Cortex of kidney (tissue), 1 donor: ENCODE results near the gene RBM39.
"Not testable (repeated sequence)": the region's sequence is repeated elsewhere in the genome, so short reads cannot be mapped to it uniquely, and the experiment has no call there.

Experiments
- DNase-seq: peaks from one replicate; lab custom pipeline; 2025; lab: John Stamatoyannopoulos, UW

RBM39 gene

DNA sequence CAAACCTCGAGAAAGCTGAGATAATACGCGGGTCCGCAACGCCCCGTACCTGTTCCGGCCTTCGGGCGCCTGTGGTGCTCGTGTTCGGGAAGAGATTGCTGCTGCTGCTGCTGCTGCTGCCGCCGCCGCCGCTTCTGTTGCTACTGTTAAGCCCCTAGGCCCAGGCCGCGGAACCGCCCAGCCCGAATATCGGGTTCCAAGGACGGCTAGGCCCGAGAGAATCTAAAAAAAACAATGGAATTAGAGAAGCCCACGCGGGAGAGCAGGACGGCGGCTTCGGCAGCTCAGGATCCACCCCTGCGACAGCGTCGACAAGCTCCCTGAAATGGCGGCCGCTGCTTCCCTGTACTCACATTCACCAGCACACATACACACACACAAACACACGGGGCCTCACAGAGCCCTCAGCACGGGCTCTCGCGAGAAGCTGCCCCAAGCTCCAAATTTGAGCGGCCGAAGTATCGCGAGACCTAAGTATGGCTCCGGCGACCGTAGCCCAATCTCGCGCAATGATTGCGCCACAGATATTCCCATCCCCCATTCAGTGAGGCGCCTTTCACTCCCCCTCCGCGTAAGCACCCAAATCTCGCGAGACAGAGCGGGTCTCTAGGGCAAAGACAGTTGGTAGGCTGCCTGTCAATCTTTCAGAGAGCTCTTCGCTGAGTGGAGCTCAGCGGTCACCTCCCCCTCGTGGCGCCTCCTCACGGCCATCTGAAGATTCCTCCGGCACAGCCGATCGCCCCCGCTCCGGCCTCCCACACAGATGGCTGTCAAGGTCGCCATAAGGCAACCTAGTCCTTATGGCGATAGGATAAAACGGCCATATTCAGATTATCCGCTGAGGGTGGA, at the start of gene RBM39:
RBM39 (minus strand) TSS at position 369 of the 849 bp plus-strand sequence. CDS start 1,386 bp downstream, outside the sequence.
- DNase-seq: peak; percentile 94

- DNase-seq: no peak
Measured at GRCh38 chr20:35791821-35792220, 49.8 kb upstream of the RBM39 start.

GRCh38 chr20:35791097-35791496, 49.0 kb upstream of the RBM39 start:
- no peak for DNase-seq

- no peak for DNase-seq
Measured at GRCh38 chr20:35788796-35789195, 46.7 kb upstream of the RBM39 start.

DNA sequence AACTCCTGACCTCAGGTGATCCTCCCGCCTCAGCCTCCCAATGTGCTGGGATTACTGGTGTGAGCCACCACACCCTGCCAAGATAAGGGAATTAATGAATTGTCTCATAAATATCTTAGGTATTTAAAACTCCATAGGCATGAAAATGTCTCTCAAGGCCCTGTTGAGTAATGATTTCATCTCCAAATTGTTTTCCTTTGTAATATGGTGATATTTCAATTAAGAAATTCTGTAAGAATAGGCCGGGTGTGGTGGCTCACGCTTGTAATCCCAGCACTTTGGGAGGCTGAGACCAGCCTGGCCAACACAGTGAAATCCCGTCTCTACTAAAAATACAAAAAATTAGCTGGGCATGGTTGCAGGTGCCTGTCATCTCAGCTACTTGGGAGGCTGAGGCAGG, 43.5 kb upstream of the RBM39 start:
- not testable (repeated sequence) for DNase-seq

DNA sequence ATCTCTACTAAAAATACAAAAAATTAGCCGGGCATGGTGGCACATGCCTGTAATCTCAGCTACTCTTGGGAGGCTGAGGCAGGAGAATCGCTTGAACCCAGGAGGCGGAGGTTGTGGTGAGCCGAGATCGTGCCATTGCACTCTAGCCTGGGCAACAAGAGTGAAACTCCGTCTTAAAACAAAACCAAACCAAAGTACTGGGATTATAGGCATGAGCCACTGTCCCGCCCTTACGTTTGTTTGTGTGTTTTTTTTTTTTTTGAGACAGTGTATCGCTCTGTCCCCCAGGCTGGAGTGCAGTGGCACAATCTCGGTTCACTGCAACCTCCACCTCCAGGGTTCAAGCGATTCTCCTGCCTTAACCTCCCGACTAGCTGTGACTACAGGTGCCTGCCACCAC, 41.8 kb upstream of the RBM39 start:
- DNase-seq: not testable (repeated sequence)

DNA sequence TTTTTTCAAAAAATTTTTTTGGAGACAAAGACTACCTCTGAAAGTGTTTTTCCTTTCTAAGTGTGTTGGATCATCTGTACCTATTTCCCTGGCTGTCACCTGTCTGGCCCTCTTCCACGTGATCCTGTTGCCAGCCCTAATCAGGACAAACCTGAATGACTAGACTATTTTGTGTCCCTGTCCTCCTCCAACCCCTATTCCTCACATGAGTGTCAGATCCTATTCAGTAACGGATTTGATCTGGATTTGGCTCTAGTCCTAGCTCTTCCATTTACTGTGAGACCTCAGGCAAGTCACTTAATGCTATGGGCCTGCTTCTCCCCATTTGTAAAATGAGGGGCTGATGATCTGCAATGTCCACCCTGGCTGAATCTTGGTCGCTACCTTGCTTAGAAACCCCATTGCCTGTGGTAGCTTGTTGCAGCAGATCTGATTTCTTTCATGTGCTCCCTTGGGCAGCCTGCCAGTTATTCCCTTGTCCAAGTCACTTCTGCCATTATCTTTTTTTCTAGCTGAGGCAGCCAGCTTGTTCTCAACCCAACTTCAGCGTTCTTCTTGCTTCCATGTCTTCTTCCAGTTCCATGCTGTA, 34.5 kb upstream of the RBM39 start:
- DNase-seq: no peak

DNA sequence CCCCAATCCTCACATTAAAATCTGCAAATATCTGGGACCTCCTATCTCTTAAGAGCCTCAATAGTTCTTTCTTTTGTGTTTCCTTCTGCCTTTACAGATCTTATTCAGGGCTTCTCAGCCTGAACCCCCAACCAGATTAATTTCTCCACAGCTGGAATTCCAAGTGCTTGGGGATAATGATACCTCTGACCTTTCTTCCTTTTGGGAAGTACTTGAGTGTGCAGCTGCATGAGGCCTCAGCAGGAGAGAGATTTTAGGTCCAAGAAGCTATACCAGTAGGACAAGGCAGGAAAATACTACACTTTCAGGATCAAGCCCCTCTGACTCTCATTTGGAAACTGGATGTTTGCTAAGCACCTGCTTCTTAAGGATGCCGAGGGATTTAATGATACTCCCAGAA, 32.3 kb upstream of the RBM39 start:
- no peak for DNase-seq

GRCh38 chr20:35773154-35773751, 31.2 kb upstream of the RBM39 start:
- DNase-seq: no peak

DNA sequence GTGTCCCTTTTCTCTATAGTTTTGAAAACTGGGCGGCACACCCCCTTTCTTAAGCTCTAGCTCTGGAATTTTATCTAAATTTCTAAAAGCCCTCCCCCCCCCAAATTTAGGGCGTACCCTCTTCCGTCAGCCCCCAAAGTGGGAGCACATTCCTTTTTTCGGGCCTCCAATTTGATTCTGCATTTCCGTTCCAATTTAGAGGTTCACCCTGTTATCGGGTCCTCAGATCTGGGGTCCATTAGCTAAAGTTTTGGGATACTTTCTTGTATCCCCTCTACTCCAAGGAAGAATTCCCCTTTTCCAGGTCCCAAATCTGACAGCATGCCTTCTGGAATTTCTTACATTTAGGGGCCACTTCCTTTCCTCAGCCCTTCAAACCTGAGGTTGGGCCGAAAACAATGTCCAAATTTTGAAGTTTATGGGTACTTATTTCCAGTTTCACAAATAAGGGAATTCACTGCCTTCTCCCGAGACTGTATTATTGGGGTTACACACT, 30.6 kb upstream of the RBM39 start:
- DNase-seq: no peak

DNA sequence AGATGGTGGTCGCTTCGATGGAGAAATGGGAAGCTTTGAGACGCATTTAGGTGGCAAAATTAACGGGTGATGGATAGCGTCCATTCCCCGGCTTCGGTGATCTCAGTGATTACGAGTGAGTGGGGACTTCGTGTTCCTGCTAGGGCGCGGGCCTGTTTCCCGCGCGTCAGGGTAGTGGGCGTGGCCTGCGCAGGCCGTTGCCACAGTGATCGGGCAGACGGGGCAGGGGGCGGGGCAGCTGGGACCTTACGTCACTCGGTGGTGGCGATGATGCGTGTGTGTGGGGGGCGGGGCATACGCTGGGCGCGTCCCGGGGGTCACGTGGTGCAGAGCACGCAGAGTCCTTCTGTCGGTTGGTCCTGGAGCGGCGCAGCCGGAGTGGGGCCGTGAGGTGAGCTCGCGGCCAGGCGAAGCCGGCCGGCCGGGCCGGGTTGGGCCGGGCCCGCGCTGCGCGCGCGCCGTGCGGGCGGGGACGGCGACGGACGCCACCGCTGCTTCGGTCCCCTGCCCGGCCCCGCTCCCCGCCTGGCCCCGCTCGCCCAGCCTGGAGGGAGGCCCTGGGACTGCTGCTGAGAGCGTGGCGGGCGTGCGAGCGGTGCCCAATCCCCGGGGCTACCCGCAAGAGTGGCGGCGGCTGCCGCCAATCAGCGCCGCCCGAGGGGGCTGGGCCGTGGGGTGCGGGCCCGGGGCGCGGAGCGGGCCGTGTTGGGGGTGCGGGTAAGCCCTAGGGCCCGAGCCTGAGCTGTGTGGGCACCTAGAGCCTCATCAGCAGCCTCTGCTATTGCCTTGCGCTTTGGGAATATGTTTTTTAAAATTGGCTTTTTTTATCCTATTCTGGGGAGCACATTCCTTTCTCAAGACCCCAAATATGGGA, 29.9 kb upstream of the RBM39 start, which contains the start of gene PHF20:
PHF20 (plus strand) TSS at position 327 of the 874 bp plus-strand sequence. CDS start 29,508 bp downstream, outside the sequence.
- DNase-seq: peak; percentile 73

GRCh38 chr20:35771367-35771688, 29.3 kb upstream of the RBM39 start:
- DNase-seq: no peak

DNA sequence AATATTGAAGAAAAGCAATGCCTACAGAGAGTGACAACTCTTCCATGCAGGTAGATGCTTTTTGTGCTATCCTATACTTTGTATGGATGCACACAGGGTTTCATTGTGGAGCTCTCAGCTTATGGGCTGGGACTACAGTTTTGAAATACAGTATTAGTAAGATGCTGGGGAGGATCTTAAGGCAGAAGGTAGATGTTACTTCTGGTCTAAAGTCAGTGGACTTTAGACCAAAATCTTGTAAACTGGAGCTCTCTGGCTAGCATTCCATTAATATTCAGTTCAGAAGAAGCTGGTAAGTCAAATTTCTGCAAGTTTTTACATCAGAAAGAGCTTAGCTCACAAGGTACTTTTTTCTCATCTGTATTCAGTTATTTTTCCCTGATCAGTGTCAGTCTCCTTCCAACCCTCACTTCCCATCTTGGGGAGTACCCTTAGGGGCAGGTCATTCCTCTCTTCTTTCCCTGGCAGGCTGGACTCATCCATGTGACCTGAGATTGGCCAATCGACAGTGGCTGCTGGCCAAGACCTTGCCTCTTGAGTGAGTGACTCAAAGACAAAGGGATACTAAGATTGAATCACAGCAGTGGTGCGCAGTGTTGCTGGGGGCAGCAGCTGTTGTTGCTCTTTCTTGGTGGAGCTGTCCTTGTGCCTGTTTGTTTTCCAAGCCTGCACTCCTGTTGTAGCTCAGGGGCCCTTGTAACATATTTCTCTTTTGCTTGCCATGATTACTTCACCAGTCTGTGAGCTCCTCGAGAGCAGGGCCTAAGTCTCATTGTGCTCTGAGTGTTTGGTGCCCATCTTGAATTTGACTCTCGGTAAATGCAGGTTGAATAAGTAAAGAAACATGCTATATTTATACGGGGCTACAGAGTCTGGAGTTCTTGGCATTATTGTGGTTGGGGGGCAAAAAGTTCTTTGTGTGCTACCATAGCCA, 26.9 kb upstream of the RBM39 start:
- DNase-seq: no peak

GRCh38 chr20:35767683-35768481, 25.8 kb upstream of the RBM39 start:
- no peak for DNase-seq

- DNase-seq: no peak
Measured at GRCh38 chr20:35766843-35767242, 24.8 kb upstream of the RBM39 start.

GRCh38 chr20:35764936-35765335, 22.9 kb upstream of the RBM39 start:
- DNase-seq: not testable (repeated sequence)

GRCh38 chr20:35762461-35762860, 20.4 kb upstream of the RBM39 start:
- DNase-seq: no peak

DNA sequence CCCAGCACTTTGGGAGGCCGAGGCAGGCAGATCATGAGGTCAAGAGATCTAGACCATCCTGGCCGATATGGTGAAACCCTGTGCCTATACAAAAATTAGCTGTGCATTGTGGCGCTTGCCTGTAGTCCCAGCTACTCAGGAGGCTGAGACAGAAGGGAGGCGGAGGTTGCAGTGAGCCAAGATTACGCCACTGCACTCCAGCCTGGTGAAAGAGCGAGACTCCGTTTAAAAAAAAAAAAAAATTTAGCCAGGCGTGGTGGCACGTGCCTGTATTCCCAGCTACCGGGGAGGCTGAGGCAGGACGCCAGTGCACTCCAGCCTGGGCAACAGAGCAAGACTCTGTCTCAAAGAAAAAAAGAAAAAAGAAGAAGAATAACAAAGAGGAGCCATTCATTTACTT, 19.5 kb upstream of the RBM39 start:
- DNase-seq: not testable (repeated sequence)

DNA sequence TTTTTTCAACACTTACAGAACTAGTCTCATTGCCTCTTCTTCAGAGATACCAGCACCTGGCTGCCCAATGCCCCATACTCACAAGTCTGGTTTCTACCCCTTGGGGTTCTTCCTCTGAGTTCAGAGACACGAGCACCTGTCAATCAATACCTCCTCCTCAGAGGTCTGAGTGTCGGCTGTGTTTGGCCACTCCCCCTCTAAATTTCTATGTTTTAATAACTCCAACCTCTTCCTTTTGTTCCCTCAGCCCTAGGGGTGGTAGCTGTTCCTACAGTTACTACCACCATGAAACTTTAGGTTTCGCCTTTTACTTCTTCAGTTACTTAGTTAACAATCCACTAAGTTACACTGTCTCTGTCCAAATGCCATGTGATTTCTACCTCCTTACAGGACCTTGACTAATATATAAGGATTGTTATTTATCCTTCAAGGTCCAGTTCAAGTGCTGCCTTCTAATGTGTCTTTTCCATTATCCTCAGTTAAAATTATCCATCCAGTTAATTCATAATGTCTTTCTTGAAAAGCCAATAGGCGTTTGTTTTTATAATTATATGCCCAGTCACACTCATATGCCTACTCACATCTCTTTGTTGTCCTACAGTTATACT, 15.1 kb upstream of the RBM39 start:
- no peak for DNase-seq

- DNase-seq: no peak
Measured at GRCh38 chr20:35756404-35756803, 14.3 kb upstream of the RBM39 start.
